NOMO-1 treated with DMSO at 0.1 percent for 48 hours (cell line): ENCODE measurements around the gene CDC20.
A peak's percentile ranks its signal among the peaks of the same experiment; 100 is the strongest.
"Not testable (repeated sequence)": the region's sequence is repeated elsewhere in the genome, so short reads cannot be mapped to it uniquely, and the experiment has no call there.

Source experiments
- DNase-seq: peaks from one replicate; lab custom pipeline; 2025; ENCODE audit not compliant: unreplicated experiment; lab: John Stamatoyannopoulos, UW

Gene CDC20

GRCh38 chr1:43354471-43354870 lies 4.3 kb upstream of the CDC20 start:
- no peak for DNase-seq

- DNase-seq, result no peak
Measured at GRCh38 chr1:43354936-43355335, 3.8 kb upstream of the CDC20 start.

GRCh38 chr1:43357251-43357650 lies 1.5 kb upstream of the CDC20 start:
- DNase-seq, result no peak

- DNase-seq, result peak; percentile 52
Measured at GRCh38 chr1:43358121-43358745, 548 bp upstream of the CDC20 start.

- no peak for DNase-seq
Measured at GRCh38 chr1:43359696-43360095, 915 bp downstream of the CDC20 start.

- DNase-seq, result no peak
Measured at GRCh38 chr1:43360616-43361015, 1.8 kb downstream of the CDC20 start.

GRCh38 chr1:43363283-43363934 lies 4.6 kb downstream of the CDC20 start:
- no peak for DNase-seq

- no peak for DNase-seq
Measured at GRCh38 chr1:43363935-43364525, 5.2 kb downstream of the CDC20 start.

- no peak for DNase-seq
Measured at GRCh38 chr1:43365678-43366077, 6.9 kb downstream of the CDC20 start.

GRCh38 chr1:43366179-43366578 lies 7.4 kb downstream of the CDC20 start:
- DNase-seq, result no peak

GRCh38 chr1:43366601-43367025 lies 7.8 kb downstream of the CDC20 start:
- no peak for DNase-seq

GRCh38 chr1:43367026-43367903 lies 8.5 kb downstream of the CDC20 start:
- no peak for DNase-seq

GRCh38 chr1:43367904-43368645 lies 9.3 kb downstream of the CDC20 start, which contains the start of gene ELOVL1:
TSS of gene ELOVL1 (minus strand) at chr1:43368011. CDS start at chr1:43365609, 2,402 bp downstream.
- peak; percentile 87 for DNase-seq

- DNase-seq, result no peak
Measured at GRCh38 chr1:43368646-43369020, 9.9 kb downstream of the CDC20 start.

- DNase-seq, result not testable (repeated sequence)
Measured at GRCh38 chr1:43369779-43370178, 11.0 kb downstream of the CDC20 start.

- no peak for DNase-seq
Measured at GRCh38 chr1:43370564-43370963, 11.8 kb downstream of the CDC20 start.

- DNase-seq, result no peak
Measured at GRCh38 chr1:43372172-43372571, 13.4 kb downstream of the CDC20 start.

GRCh38 chr1:43373066-43373940 lies 14.5 kb downstream of the CDC20 start:
- DNase-seq, result no peak

- DNase-seq, result no peak
Measured at GRCh38 chr1:43376723-43377235, 18.0 kb downstream of the CDC20 start.

GRCh38 chr1:43377831-43378230 lies 19.1 kb downstream of the CDC20 start:
- no peak for DNase-seq
